Memory B cell (primary cell): ENCODE data around the gene KIF5C.

Source experiments
- ATAC-seq: fragments of 150-1000 bp; cut with Tn5 transposase; 2 replicates; pipeline ENCODE4 v1.10.0; 2021; ENCODE audit warnings: low read depth, mild to moderate bottlenecking, moderate library complexity
- DNase-seq, 2 donors: peaks; one replicate each; pipeline ENCODE4 v3.0.0; 2022; ENCODE audit warnings: low spot score in 2 of 2
- H3K27ac Mint-ChIP-seq: one replicate; pipeline ENCODE4 v1.8.0; 2022; ENCODE audit warnings: mild to moderate bottlenecking, moderate library complexity, mixed read lengths
- H3K27me3 Mint-ChIP-seq: one replicate; pipeline ENCODE4 v1.8.0; 2022; ENCODE audit warnings: mixed read lengths
- H3K36me3 Mint-ChIP-seq: one replicate; pipeline ENCODE4 v1.8.0; 2022; ENCODE audit warnings: mild to moderate bottlenecking, mixed read lengths
- H3K4me1 Mint-ChIP-seq: one replicate; pipeline ENCODE4 v1.8.0; 2022; ENCODE audit warnings: mixed read lengths
- H3K4me3 Mint-ChIP-seq: one replicate; pipeline ENCODE4 v1.8.0; 2022; ENCODE audit warnings: mild to moderate bottlenecking, moderate library complexity, mixed read lengths
- H3K9me3 Mint-ChIP-seq: one replicate; pipeline ENCODE4 v1.8.0; 2022; ENCODE audit warnings: mixed read lengths

Gene KIF5C

DNA sequence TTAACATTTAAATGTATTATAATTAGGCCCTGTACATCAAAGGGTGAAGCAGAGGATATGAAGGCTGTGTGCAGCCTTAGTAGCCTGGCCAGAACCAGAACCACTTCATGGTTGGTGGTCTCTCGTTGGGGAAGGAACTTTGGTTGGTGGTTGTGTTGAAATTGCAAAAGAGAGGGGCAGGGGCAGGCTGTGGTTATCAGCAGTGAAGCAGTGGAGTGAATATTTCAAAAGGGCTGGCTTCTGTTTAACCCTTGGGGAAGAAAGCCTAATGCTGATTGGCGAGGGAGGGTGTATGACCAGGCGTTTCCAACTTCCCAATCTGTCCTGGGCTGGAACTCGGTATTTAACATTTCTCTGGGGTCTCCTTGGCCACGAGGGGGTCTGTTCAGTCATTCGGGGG is 112.3 kb downstream of the KIF5C start:
- Mint-ChIP-seq H3K9me3 (no peaks in the 10 kb centered on the region), H3K4me1 (peaks cover 3% of the 10 kb centered on the region), H3K36me3 (no peaks in the 10 kb centered on the region), H3K27ac (no peak overlapping the region), H3K27me3 (no peaks in the 10 kb centered on the region), H3K4me3 (no peak overlapping the region)
- DNase-seq (no peak), ATAC-seq (no peak)

DNA sequence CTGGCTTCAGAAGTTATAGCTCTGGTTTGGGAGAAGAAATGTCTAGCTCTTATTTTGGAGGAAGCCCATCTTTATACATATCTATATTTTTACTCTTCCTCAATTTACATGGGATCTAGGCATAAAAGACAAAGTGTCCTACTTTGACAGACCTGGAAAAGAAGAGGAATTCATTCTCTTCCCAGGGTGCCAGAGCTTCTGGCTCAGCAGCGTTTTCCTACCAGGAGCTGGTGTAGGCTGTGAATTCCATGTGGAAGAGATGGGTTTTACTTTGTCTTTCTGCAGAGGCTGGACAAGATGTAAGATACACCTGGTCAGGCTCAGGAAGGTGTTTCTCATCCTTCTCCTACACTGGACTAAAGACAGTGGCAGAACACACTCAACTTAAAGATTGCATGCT is 113.3 kb downstream of the KIF5C start:
- Mint-ChIP-seq H3K27ac (no peak overlapping the region), H3K4me3 (no peak overlapping the region), H3K9me3 (no peaks in the 10 kb centered on the region), H3K27me3 (no peaks in the 10 kb centered on the region), H3K36me3 (no peaks in the 10 kb centered on the region), H3K4me1 (peaks cover 3% of the 10 kb centered on the region)
- ATAC-seq (no peak), DNase-seq (no peak)

DNA sequence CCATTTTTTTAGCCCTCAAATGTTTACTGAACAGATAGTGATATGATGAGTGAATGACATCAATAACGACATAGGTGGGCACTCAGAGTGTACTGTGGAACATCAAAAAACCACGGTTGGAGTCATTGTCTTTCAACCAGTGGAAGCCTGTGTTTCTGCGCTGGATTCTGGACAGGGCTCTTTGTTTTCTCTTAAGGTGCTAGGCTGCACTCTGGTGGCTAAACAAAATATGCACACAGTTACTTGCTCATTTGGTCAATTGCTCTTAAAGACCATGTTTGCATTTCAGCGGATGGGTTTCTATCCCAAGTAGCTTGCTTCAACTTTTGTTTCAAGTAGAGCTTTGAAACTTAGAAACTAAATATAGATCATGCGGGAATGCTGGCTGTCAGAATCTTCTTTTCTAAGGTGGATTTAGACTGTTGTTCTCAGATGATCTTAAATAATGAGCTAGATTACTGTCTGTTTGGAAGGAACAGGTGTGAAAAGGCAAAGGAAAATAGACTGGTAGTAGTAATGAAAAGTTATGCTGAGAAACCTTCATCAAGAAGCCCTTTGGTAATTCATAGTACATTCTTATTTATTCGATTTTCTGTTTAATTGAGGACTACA is 115.0 kb downstream of the KIF5C start:
- peak; percentile 76 for ATAC-seq

DNA sequence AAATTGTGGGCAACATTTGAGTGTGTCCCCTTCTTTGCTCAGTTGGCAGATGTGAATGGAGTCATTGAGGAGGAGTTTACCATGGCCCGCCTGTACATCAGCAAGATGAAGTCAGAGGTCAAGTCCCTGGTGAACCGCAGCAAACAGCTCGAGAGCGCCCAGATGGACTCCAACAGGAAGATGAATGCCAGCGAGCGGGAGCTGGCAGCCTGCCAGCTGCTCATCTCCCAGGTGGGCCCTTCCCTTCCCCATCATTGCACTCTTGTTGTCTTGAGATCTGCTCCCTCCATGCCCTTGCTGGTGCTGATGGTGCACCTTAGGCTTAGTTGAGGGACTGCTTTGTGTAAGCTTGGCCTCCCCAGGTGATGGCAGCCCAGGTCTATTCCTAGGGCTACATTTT is 115.9 kb downstream of the KIF5C start:
- H3K36me3 Mint-ChIP-seq = peaks cover 6% of the 10 kb centered on the region
- ATAC-seq (no peak), DNase-seq (no peak)
- H3K27me3 Mint-ChIP-seq = no peaks in the 10 kb centered on the region
- no peak overlapping the region for H3K4me3 Mint-ChIP-seq
- H3K9me3 Mint-ChIP-seq = no peaks in the 10 kb centered on the region
- H3K27ac Mint-ChIP-seq = no peak overlapping the region
- peaks cover 3% of the 10 kb centered on the region for H3K4me1 Mint-ChIP-seq

More for the DNA sequence above, 115.0 kb downstream of the KIF5C start:
- Mint-ChIP-seq H3K4me1 (peaks cover 3% of the 10 kb centered on the region), H3K4me3 (no peak overlapping the region), H3K36me3 (peaks cover 3% of the 10 kb centered on the region), H3K9me3 (no peaks in the 10 kb centered on the region), H3K27ac (no peak overlapping the region), H3K27me3 (no peaks in the 10 kb centered on the region)
- DNase-seq = peak; percentile 45 to 46

DNA sequence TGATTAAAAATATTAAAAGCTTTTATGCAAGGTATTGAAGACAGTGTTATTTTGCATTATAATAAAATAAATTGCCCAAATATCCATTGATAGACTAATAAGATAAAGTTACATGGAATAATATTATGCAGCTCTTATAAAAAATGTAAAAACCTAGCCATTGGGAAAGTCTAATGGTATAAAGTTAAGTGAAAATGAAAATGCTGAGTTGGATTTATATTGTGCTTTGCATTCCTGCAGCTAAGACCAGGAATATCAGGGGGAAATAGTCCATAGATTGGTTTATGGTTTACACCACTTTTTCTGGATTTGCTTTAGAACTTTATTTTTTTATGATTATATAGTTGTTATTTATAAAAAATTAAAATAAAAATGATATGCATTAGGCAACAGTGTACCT is 117.4 kb downstream of the KIF5C start:
- Mint-ChIP-seq H3K4me1 (peaks cover 3% of the 10 kb centered on the region), H3K36me3 (peaks cover 6% of the 10 kb centered on the region), H3K27ac (no peak overlapping the region), H3K27me3 (no peaks in the 10 kb centered on the region), H3K4me3 (no peak overlapping the region), H3K9me3 (no peaks in the 10 kb centered on the region)
- no peak for DNase-seq
- ATAC-seq = no peak

DNA sequence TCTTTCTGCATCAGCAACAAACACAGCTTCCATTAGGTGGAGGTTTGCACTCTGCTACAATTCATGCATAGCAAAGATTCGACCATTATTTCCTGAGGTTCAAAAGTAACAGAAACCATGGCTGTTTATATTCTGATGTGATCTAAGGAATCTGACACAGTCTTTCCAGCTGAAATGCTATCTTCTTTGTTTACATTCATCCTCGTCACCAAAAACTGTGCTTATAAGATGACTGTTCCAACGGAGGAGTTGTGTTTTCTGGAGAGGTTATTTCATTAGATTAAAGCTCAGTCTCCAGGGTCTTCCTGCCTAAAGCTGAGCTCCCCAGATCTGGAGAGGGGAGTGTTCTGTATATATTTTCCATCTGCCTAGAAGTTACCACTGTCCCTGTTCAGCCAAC is 118.3 kb downstream of the KIF5C start:
- Mint-ChIP-seq H3K4me3 (no peak overlapping the region), H3K9me3 (no peaks in the 10 kb centered on the region), H3K4me1 (peaks cover 3% of the 10 kb centered on the region), H3K27me3 (no peaks in the 10 kb centered on the region), H3K36me3 (peaks cover 6% of the 10 kb centered on the region), H3K27ac (no peak overlapping the region)
- DNase-seq (no peak), ATAC-seq (no peak)

DNA sequence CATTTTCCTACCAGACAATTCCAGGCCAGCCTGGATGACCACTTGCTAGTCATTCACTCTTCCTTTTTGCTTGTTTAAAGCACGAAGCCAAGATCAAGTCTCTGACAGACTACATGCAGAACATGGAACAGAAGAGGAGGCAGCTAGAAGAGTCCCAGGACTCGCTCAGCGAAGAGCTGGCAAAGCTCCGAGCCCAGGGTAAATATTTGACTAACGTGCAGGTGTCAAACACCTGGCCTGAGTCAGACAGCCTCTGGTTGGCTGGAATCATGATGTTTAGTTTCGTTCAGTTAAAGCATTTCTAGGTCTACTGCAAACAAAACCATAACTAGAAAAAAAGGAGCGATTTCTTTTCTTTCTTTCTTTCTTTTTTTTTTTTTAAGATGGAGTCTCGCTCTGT is 119.3 kb downstream of the KIF5C start:
- no peak overlapping the region for H3K27ac Mint-ChIP-seq
- no peak for ATAC-seq
- peaks cover 6% of the 10 kb centered on the region for H3K36me3 Mint-ChIP-seq
- no peak for DNase-seq
- no peaks in the 10 kb centered on the region for H3K27me3 Mint-ChIP-seq
- H3K4me1 Mint-ChIP-seq = peaks cover 3% of the 10 kb centered on the region
- H3K9me3 Mint-ChIP-seq = no peaks in the 10 kb centered on the region
- no peak overlapping the region for H3K4me3 Mint-ChIP-seq

DNA sequence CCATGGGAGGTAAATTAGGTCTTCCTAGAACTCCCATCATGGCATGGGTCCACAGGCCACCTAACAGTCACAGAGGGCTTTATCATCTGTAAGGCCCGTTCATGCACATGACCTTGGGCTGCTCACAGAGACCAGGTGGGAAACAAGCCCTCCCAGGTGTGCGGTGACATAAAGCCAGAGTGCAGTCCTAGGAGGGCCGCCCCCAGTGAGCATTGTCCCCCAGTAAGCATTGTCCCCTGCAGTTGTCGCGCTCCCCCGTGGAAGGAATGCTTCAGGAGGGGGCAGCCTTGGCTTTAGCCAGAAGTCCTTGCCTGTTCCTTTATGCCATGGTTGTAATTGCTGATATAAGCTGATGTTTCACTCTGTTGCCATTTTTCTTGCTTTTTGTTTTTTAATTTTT is 121.8 kb downstream of the KIF5C start:
- ATAC-seq (no peak), DNase-seq (no peak)
- Mint-ChIP-seq H3K4me1 (no peaks in the 10 kb centered on the region), H3K9me3 (no peaks in the 10 kb centered on the region), H3K4me3 (no peak overlapping the region), H3K27me3 (no peaks in the 10 kb centered on the region), H3K27ac (no peak overlapping the region), H3K36me3 (peaks cover 6% of the 10 kb centered on the region)

DNA sequence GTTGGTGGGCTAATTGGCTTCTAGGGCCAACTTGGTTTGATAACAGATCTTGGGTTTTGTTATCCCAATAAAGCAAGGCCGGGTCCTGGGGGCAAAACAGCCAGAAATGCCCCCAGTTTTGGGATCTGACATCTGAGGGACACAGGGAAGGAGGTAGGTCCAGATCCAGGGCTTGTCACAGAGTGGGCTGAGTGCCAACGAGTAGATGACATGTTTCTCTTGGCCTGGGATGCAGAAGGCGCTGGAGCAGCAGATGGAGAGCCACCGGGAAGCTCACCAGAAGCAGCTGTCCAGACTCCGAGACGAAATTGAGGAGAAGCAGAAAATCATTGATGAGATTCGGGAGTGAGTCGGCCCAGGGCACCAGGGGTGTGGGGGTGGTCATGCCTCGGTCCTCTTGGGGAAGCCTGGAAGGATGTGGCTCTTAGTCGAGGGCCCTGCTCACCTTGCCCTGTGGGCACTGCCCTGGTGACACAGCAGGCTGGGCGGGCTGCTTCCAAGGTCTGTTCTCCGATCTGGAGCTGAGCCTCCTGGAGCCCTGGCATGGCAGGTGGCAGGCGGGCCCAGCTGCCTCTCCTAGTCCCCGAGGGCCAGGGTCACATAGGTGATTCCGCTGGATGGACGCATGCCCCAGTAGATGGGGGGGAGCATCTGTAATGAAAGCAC is 123.3 kb downstream of the KIF5C start:
- no peak for DNase-seq
- peaks cover 3% of the 10 kb centered on the region for H3K27me3 Mint-ChIP-seq
- no peak for ATAC-seq
- no peak overlapping the region for H3K27ac Mint-ChIP-seq
- H3K4me3 Mint-ChIP-seq = no peak overlapping the region
- H3K36me3 Mint-ChIP-seq = peaks cover 12% of the 10 kb centered on the region
- H3K4me1 Mint-ChIP-seq = no peaks in the 10 kb centered on the region
- H3K9me3 Mint-ChIP-seq = no peaks in the 10 kb centered on the region

DNA sequence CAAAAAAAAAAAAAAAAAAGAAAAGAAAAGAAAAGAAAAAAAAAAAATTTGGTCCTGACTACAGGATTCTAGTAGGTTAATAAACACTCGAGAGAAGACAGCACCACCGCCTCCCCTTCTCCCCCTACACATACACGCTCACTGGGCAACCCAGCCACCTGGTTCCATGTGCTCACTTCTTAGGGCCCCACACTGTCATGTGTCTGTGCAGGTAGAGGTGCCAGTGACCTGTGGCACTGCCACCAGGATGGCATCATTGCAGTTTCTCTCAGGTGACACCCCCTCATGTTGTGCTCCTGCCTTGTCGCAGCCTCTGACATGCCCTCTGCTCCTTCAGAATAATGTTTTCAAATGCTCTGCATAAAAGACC is 123.8 kb downstream of the KIF5C start:
- peaks cover 3% of the 10 kb centered on the region for H3K27me3 Mint-ChIP-seq
- peaks cover 12% of the 10 kb centered on the region for H3K36me3 Mint-ChIP-seq
- ATAC-seq (no peak), DNase-seq (no peak)
- no peak overlapping the region for H3K4me3 Mint-ChIP-seq
- H3K9me3 Mint-ChIP-seq = no peaks in the 10 kb centered on the region
- no peak overlapping the region for H3K27ac Mint-ChIP-seq
- no peaks in the 10 kb centered on the region for H3K4me1 Mint-ChIP-seq

DNA sequence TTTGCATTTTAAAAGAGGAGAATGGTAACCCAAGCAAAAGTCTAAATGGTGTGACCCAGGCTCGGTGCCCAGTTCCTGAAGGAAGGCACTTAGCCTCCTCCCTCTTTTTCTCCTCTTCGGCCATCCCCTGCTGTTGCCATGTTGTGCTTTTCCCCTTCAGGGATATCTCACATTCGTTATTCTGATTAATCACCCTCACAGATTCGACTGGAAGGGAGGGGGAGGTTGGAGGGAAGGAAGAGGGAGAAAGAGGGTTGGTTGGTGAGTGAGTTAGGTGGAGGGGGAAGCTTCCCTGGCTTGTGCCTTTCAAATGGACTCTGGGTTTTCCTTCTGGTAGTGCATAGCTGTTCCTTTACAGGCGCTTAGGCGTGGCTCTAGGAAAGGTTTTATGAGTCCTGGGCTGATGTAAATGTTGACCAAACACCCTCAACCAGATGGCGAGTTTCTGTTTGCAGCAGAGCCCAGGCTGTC is 124.5 kb downstream of the KIF5C start:
- Mint-ChIP-seq H3K36me3 (peaks cover 10% of the 10 kb centered on the region), H3K9me3 (no peaks in the 10 kb centered on the region), H3K4me3 (no peak overlapping the region), H3K27me3 (peaks cover 3% of the 10 kb centered on the region), H3K4me1 (no peaks in the 10 kb centered on the region), H3K27ac (no peak overlapping the region)
- ATAC-seq (no peak), DNase-seq (no peak)

DNA sequence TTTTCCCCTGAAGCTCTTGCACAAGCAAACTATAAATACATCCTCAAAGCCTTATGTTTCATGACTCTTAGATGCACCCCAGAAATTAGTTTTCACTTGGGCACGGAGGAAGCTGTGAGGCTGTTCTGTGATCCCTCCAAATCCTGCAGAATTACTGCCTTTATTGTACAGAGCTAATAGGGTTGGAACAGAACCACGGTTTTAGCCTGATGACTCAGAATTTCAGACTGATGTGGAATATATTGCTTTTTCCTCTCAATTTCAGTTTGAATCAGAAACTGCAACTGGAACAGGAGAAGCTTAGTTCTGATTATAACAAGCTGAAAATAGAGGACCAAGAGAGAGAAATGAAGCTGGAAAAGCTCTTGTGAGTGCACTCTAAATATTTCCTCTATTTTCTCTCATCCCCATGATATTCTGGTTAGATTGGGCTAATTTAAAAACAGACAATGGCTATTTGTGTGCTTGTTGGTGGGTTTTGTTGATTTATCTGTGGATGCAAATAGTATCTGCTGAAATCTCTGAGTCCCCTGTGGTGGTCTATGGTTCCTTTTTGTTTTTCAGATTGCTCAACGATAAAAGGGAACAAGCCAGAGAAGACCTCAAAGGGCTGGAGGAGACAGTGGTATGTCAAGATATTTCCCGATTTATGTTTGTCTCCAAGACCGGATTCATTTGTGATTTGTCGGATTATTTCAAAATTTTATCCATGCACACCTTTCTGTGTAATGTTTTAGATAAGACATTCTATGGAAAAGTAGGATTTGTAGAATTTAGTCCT is 125.3 kb downstream of the KIF5C start:
- DNase-seq = no peak
- no peaks in the 10 kb centered on the region for H3K9me3 Mint-ChIP-seq

DNA sequence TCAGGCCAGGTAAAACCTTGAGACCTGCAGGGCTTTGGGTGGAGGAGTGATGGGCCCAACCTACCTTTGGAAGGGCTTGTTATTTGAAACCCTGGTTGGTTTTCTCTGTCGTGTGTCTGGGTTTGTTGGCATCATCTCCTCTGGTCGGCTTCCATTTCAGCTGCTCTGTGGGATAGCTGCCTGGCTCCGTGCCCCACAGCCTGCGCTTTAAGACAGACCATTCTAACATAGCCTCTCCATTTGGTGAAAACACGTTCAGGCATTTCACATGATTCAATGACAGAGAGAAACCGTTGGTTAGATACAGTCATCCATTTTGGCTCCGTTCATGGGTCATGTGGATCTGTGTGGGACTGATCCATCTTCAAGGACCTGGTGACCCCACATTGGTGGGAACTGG is 126.5 kb downstream of the KIF5C start:
- ATAC-seq (no peak), DNase-seq (no peak)
- Mint-ChIP-seq H3K36me3 (peaks cover 6% of the 10 kb centered on the region), H3K27me3 (peaks cover 6% of the 10 kb centered on the region), H3K9me3 (no peaks in the 10 kb centered on the region), H3K4me3 (no peak overlapping the region), H3K4me1 (peaks cover 5% of the 10 kb centered on the region), H3K27ac (no peak overlapping the region)

More for the DNA sequence above, 125.3 kb downstream of the KIF5C start:
- Mint-ChIP-seq H3K36me3 (peaks cover 6% of the 10 kb centered on the region), H3K4me1 (no peaks in the 10 kb centered on the region), H3K4me3 (no peak overlapping the region), H3K27me3 (peaks cover 3% of the 10 kb centered on the region), H3K27ac (no peak overlapping the region)
- no peak for ATAC-seq

DNA sequence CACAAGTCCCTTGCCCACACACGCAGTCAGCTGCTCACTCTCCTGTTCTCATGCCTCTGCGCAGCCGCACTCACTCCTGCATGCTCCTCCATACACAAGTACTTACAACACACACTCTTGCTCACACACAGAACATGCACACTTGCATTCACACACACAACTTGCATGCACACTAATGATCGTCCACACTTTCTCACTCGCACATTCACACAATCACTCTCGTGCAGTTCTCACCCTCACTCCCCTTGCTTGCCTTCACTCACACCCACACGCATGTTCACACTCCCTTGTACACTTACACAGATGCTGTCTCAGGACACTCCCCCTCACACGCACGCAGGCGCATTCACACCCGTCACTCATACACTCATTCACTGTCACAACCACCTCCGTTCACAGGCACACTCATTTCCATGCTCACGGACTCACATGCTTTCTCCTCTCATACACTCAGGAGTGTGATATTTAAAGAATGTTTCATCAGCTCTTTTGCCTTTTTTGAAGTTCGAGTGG is 127.4 kb downstream of the KIF5C start:
- no peak overlapping the region for H3K4me3 Mint-ChIP-seq
- peaks cover 6% of the 10 kb centered on the region for H3K36me3 Mint-ChIP-seq
- H3K4me1 Mint-ChIP-seq = peaks cover 7% of the 10 kb centered on the region
- H3K27me3 Mint-ChIP-seq = peaks cover 6% of the 10 kb centered on the region
- H3K9me3 Mint-ChIP-seq = no peaks in the 10 kb centered on the region
- ATAC-seq (no peak), DNase-seq (no peak)
- H3K27ac Mint-ChIP-seq = no peak overlapping the region
